ENCODE data around the gene WDR72. TPM values are rescaled to one million over a fixed set of nuclear protein-coding genes. Genes with fewer than 3 reads are reported as not detected.
A peak's percentile ranks its signal among the peaks of the same experiment; 100 is the strongest.

Gene WDR72
- total RNA-seq, 4 donors from 2014 or later = 87.7 to 110 (median 98.6) TPM

GRCh38 chr15:53535886-53536285 lies 223.6 kb downstream of the WDR72 start:
- H3K27ac ChIP-seq = peak overlapping the region; percentile 44 to 59 (median 47)
- H3K9me3 ChIP-seq = no peaks in the 10 kb centered on the region
- DNase-seq = peak; percentile 61 to 74
- TF ChIP-seq CTCF (IDR thresholded peaks at IDR 0.05) (no peak), POLR2A (IDR thresholded peaks at IDR 0.05) (no peak)
- H3K27me3 ChIP-seq = no peaks in the 10 kb centered on the region
- peaks cover 15 to 18% of the 10 kb centered on the region in 2 donors for H3K4me1 ChIP-seq
- no peaks in the 10 kb centered on the region for H3K36me3 ChIP-seq
- H3K4me3 ChIP-seq (replicated peaks in 1 of 3) = no peak overlapping the region
- intact Hi-C loops (cut with DNase I) = no loop called here
- WGBS, 2 donors = 50 to 56% methylated on average over 4 of the region's 4 CpGs

- Histone ChIP-seq H3K27me3 (no peaks in the 10 kb centered on the region), H3K27ac (no peak overlapping the region), H3K36me3 (no peaks in the 10 kb centered on the region), H3K4me3 (replicated peaks in 1 of 3) (no peak overlapping the region), H3K9me3 (no peaks in the 10 kb centered on the region), H3K4me1 (peaks cover 18 to 24% of the 10 kb centered on the region in 2 donors)
- DNase-seq = no peak
- intact Hi-C loops (cut with DNase I) = no loop called here
- WGBS, 2 donors = 86 to 96% methylated on average over 2 of the region's 2 CpGs
- TF ChIP-seq POLR2A (IDR thresholded peaks at IDR 0.05) = no peak
- TF ChIP-seq CTCF (IDR thresholded peaks at IDR 0.05) = no peak
Observed at GRCh38 chr15:53534105-53534839, 225.2 kb downstream of the WDR72 start.

GRCh38 chr15:53530761-53531160 lies 228.7 kb downstream of the WDR72 start:
- peak; percentile 75 to 76 for DNase-seq
- Histone ChIP-seq H3K27me3 (no peaks in the 10 kb centered on the region), H3K36me3 (no peaks in the 10 kb centered on the region), H3K27ac (peak overlapping the region; percentile 11 to 63 (median 54)), H3K4me3 (replicated peaks in 1 of 3) (no peak overlapping the region), H3K9me3 (no peaks in the 10 kb centered on the region), H3K4me1 (peaks cover 4 to 19% of the 10 kb centered on the region in 2 donors)
- intact Hi-C loops (cut with DNase I) = no loop called here
- TF ChIP-seq CTCF (IDR thresholded peaks at IDR 0.05) (no peak), POLR2A (IDR thresholded peaks at IDR 0.05) (no peak)
- 36 to 41% methylated on average over 3 of the region's 3 CpGs for WGBS, 2 donors

- H3K4me1 ChIP-seq = peaks cover 0 to 18% of the 10 kb centered on the region in 2 donors
- H3K27ac ChIP-seq = no peak overlapping the region
- intact Hi-C loops (cut with DNase I) = no loop called here
- no peak for DNase-seq
- no peaks in the 10 kb centered on the region for H3K27me3 ChIP-seq
- H3K9me3 ChIP-seq = no peaks in the 10 kb centered on the region
- no peak for TF ChIP-seq CTCF (IDR thresholded peaks at IDR 0.05)
- no peak overlapping the region for H3K4me3 ChIP-seq (replicated peaks in 1 of 3)
- no peaks in the 10 kb centered on the region for H3K36me3 ChIP-seq
Observed at GRCh38 chr15:53527996-53528395, 231.5 kb downstream of the WDR72 start.

GRCh38 chr15:53525894-53526293 lies 233.6 kb downstream of the WDR72 start:
- WGBS, 2 donors = 0 to 49% methylated on average over 1 of the region's 1 CpG
- no peak overlapping the region for H3K27ac ChIP-seq
- intact Hi-C loops (cut with DNase I) = no loop called here
- no peak overlapping the region for H3K4me3 ChIP-seq (replicated peaks in 1 of 3)
- no peaks in the 10 kb centered on the region for H3K9me3 ChIP-seq
- H3K36me3 ChIP-seq = no peaks in the 10 kb centered on the region
- no peak for DNase-seq
- no peaks in the 10 kb centered on the region for H3K27me3 ChIP-seq
- TF ChIP-seq CTCF (IDR thresholded peaks at IDR 0.05) (no peak), POLR2A (IDR thresholded peaks at IDR 0.05) (no peak)
- peaks cover 0 to 17% of the 10 kb centered on the region in 2 donors for H3K4me1 ChIP-seq
